ENCODE results near the gene TUBGCP2.
A peak's percentile ranks its signal among the peaks of the same experiment; 100 is the strongest.

The TUBGCP2 gene

GRCh38 chr10:133344236-133344635, 35.6 kb upstream of the TUBGCP2 start:
- intact Hi-C loops (cut with DNase I) = no loop called here
- DNase-seq = no peak

- intact Hi-C loops (cut with DNase I) = no loop called here
- no peak for DNase-seq
These were observed 34.9 kb upstream of the TUBGCP2 start for GRCh38 chr10:133343558-133343957.

- intact Hi-C loops (cut with DNase I) = no loop called here
- DNase-seq = no peak
These were observed 34.3 kb upstream of the TUBGCP2 start for GRCh38 chr10:133342942-133343341.

- DNase-seq = no peak
- intact Hi-C loops (cut with DNase I) = no loop called here
These were observed 33.3 kb upstream of the TUBGCP2 start for GRCh38 chr10:133341983-133342382.

- intact Hi-C loops (cut with DNase I) = no loop called here
- no peak for DNase-seq
These were observed 31.2 kb upstream of the TUBGCP2 start for GRCh38 chr10:133339708-133340380.

GRCh38 chr10:133338080-133339071, 29.7 kb upstream of the TUBGCP2 start:
- intact Hi-C loops (cut with DNase I) = no loop called here
- no peak for DNase-seq

- no peak for DNase-seq
- intact Hi-C loops (cut with DNase I) = no loop called here
These were observed 28.7 kb upstream of the TUBGCP2 start for GRCh38 chr10:133337370-133337725.

- DNase-seq = peak; percentile 72 to 97 (median 90)
- intact Hi-C loops (cut with DNase I) = no loop called here
These were observed 28.1 kb upstream of the TUBGCP2 start, which contains the start of gene CALY for GRCh38 chr10:133336577-133337369. Gene CALY (minus strand): TSS chr10:133336896. CDS start chr10:133328989, 7,907 bp downstream.

GRCh38 chr10:133336118-133336576, 27.5 kb upstream of the TUBGCP2 start:
- DNase-seq = peak in 2 of 42 donors; percentile 25 to 27
- intact Hi-C loops (cut with DNase I) = no loop called here

- peak; percentile 47 to 93 (median 79) for DNase-seq
- intact Hi-C loops (cut with DNase I) = no loop called here
These were observed 26.8 kb upstream of the TUBGCP2 start for GRCh38 chr10:133335246-133336117.

- intact Hi-C loops (cut with DNase I) = no loop called here
- DNase-seq = peak in 3 of 42 donors; percentile 34 to 48 (median 37)
These were observed 26.0 kb upstream of the TUBGCP2 start for GRCh38 chr10:133334503-133335245.

GRCh38 chr10:133332936-133333699, 24.4 kb upstream of the TUBGCP2 start:
- DNase-seq = no peak
- intact Hi-C loops (cut with DNase I) = no loop called here

GRCh38 chr10:133329491-133330202, 21.0 kb upstream of the TUBGCP2 start:
- peak; percentile 81 to 96 (median 91) for DNase-seq
- intact Hi-C loops (cut with DNase I) = no loop called here

- DNase-seq = no peak
- intact Hi-C loops (cut with DNase I) = no loop called here
These were observed 20.0 kb upstream of the TUBGCP2 start for GRCh38 chr10:133328358-133329343.
